Kidney glomerular epithelial cell (primary cell): ENCODE data around the gene DNAJA3.
A peak's percentile ranks its signal among the peaks of the same experiment; 100 is the strongest.

Source experiments
- DNase-seq: peaks from one replicate; lab custom pipeline; 2025; lab: John Stamatoyannopoulos, UW

DNAJA3 gene

DNA sequence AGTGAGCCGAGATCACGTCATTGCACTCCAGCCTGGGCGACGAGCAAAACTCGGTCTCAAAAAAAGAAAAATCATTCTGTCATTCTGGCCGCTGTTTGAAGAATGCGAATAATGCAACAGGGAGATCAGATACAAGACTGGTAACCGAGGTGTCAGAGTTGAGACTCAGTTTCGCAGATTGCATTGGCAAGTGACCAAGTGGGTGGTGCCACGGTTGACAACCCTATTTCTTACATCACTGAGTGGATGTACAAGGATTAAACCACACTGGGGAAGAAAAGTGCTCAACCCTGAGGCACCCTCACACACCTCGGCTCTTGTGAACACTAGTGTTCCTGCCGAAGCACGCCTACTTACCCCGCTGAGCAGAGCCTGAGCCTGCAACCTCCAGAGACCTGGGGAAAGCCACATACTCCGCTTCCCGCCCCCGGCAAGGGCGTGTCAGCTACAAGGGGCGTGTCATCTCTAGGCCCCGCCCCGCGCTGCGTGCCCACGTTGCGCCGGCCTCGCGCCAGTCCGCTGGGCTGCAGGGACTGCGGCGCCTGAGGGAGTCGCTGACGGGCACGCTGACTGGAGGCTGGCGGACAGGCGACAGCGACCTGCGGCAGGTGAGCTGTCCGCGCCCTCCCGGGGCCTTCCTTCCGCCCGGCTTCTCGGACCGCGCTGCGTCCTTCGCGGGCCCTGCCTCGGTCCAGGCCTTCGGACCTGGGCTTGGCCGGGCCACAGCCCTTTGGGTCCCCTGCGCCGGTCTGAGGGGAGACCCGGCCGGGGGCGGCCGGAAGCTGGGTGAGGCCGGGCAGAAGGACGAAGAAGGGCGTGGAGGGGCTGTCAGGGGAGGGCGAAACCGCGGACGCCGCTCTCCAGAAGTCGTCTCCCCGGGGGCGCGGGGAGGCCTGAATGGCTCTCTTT, 50.5 kb downstream of the DNAJA3 start, which contains the start of gene HMOX2:
TSS of gene HMOX2 (plus strand) at position 519 of the 909 bp plus-strand sequence. CDS start 29,127 bp downstream, outside the sequence.
- DNase-seq = peak; percentile 89

GRCh38 chr16:4477966-4478365, 52.3 kb downstream of the DNAJA3 start:
- DNase-seq = peak; percentile 49

GRCh38 chr16:4481526-4481925, 55.9 kb downstream of the DNAJA3 start:
- DNase-seq = no peak

- no peak for DNase-seq
Measured at GRCh38 chr16:4481963-4482362, 56.3 kb downstream of the DNAJA3 start.

- no peak for DNase-seq
Measured at GRCh38 chr16:4486126-4486893, 60.6 kb downstream of the DNAJA3 start.

- DNase-seq = peak; percentile 55
Measured at GRCh38 chr16:4487955-4488498, 62.4 kb downstream of the DNAJA3 start.

DNA sequence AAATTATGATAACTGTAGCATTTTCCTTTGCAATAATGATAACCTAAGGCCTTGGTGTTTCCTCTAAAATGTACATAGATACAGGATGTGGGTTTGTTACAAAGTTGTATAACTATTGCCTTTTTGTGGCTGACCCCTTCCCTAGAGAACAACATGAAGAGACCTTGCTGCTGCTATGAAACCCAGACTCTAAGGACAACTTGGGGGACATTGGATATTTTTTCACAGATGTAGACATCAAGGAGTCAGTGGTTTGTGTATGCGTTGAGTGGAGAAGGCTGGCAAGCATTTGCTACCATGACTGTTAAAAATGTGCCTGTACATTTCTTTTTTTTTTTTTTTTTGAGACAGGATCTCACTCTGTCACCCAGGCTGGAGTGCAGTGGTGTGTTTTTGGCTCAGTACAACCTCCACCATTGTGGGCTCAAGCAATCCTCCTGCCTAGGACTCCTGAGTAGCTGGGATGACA, 62.9 kb downstream of the DNAJA3 start:
- DNase-seq = no peak

GRCh38 chr16:4489030-4489429, 63.4 kb downstream of the DNAJA3 start:
- DNase-seq = peak; percentile 93

GRCh38 chr16:4491898-4492297, 66.2 kb downstream of the DNAJA3 start:
- no peak for DNase-seq

DNA sequence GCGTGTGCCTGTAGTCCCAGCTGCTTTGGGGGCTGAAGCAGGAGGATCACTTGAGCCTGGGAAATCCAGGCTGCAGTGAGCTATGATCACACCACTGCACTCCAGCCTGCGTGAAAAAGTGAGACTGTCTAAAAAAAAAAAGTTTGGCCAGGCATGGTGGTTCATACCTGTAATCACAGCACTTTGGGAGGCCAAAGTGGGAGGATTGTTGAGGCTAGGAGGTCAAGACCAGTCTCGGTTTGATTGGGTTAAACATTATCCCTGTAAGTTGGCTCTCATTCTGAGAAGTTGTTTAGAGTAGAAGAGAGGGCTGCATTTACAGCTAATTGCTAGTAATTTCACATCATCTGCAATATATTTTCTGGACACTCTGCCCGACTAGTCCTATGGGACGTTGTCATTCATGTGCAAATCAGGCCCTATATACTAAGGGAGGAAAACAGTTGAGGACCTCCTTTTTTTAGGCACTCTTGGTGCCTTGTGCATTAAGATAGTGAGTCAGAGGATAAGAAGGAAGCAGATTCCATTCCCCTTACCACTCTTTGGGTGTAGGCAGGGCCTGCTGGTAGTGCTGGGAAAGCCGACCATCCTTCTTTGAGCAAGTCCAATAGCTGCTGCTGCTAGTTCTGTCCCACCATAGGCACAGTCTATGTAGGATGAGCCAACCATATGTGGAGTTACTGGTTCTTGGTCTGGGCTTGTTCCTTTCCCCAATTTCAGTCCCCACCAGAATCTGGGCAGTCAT, 69.2 kb downstream of the DNAJA3 start:
- DNase-seq = peak; percentile 80

GRCh38 chr16:4495766-4496165, 70.1 kb downstream of the DNAJA3 start:
- DNase-seq = no peak

DNA sequence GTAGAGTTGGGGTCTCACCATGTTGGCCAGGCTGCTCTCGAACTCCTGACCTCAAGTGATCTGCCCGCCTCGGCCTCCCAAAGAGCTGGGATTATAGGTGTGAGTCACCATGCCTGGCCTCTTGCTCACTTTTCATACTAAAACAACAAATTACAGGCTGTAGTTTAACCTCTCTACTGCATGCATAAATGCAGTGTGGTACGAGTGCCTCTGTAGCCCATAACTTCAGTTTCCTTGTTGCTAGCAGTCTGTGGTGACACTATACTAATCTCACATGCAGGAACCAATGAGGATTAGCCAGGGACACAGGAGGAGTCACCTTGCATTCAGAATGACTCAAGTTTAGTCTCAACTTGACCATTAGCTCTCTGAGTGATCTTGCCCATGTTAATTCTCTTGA, 70.6 kb downstream of the DNAJA3 start:
- DNase-seq = peak; percentile 17

DNA sequence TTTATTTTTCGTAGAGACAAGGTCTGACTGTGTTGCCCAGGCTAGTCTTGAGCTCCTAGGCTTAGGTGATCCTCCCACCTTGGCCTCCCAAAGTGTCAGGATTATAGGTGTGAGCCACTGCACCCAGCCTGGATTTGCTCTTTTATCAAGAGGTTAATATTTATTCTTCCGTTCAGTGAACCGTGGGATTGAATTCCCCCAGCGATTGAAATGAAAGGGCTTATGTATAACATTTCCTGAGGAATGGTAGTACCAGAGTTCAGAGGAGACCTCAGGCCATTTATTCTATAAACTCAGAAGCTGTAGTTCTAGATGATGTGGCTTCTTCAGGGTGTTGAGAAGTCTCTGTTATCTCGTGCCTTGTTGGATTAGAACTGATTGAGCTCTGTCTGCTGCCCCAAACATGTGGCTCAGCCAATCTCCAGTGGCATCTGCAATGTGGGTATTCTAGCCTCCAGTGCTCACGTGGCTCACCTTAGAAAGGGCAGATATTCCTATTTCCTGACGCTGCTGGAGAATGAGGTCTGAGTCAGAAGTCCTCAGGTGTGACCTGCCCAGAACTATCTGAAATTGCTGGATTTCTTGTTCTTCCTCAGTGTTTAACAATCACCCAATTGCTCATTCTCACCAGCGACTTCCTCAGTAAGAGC, 73.0 kb downstream of the DNAJA3 start:
- peak; percentile 37 for DNase-seq

- no peak for DNase-seq
Measured at GRCh38 chr16:4499196-4499555, 73.5 kb downstream of the DNAJA3 start.

GRCh38 chr16:4500272-4500671, 74.6 kb downstream of the DNAJA3 start:
- DNase-seq = peak; percentile 45

DNA sequence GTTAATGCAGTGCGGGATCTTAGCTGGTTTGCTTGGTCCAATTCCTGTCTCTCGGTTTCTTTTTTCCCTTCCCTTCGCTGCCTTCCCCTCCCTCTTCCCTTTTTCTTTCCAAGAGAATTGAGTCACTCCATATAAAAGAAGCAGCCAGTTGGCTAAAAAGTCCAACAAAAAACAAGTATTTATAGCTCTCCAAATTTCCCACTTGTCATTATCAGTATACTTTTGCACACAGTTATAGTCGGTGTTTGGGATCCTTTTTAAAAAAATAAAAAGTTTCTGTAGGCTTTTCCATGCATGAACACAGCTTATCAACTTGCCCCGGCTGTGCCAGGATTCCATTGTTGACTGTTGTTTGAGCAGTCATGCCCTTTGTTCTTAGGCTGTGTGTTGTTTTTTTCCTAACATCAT, 75.4 kb downstream of the DNAJA3 start:
- DNase-seq = peak; percentile 15

DNA sequence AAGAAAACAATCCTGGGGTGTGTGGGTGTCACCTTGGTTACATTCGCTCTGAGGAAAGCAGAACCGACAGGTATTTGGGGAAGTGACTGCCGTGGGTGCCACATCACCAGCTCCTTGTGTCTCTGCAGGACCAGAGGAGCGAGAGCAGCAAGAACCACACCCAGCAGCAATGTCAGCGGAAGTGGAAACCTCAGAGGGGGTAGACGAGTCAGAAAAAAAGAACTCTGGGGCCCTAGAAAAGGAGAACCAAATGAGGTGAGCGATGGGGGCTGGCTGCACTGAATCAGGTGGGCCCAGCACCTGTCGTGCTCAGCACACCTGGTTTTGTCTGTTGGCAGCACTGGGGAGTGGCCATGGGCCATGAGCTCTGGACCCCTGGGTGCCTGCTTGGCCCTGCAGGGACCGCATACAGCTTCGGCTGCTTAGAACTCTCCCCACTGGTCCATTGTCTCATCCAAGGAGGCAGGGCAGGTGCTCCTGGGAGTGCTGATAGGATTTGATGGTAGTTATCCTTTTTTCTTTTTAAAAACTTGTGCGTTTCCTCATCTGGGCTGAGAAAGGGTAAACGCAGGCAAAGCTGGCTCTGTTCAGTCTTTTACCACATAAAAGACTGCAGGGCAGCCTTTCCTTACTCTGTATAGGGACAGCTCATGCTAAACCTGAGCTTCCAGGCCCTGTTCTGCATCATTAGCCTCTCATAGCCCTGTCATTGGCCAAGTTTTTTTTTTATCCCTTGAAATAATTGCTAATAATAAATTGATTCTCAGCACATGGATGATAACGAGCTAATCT, 79.9 kb downstream of the DNAJA3 start:
- DNase-seq = no peak
